Raji (cell line): Measurements from ENCODE around the gene NR6A1.

Source experiments
- POLR2A ChIP-seq: IDR thresholded peaks from 2 replicates; pipeline ENCODE4 v1.6.1; 2011; ENCODE audit warnings: low read depth, low read length, control low read depth; ENCODE audit not compliant: insufficient read depth

Gene NR6A1

GRCh38 chr9:124495126-124496074 lies 275.7 kb downstream of the NR6A1 start:
- no peak for TF ChIP-seq POLR2A

GRCh38 chr9:124493794-124494479 lies 277.2 kb downstream of the NR6A1 start:
- no peak for TF ChIP-seq POLR2A

- no peak for TF ChIP-seq POLR2A
Observed at GRCh38 chr9:124493218-124493617, 277.9 kb downstream of the NR6A1 start.

- TF ChIP-seq POLR2A, result no peak
Observed at GRCh38 chr9:124492818-124493217, 278.3 kb downstream of the NR6A1 start.

- TF ChIP-seq POLR2A, result no peak
Observed at GRCh38 chr9:124491049-124491975, 279.8 kb downstream of the NR6A1 start.

GRCh38 chr9:124490004-124490403 lies 281.1 kb downstream of the NR6A1 start:
- no peak for TF ChIP-seq POLR2A

- TF ChIP-seq POLR2A, result no peak
Observed at GRCh38 chr9:124489222-124489621, 281.9 kb downstream of the NR6A1 start.

GRCh38 chr9:124488641-124489210 lies 282.4 kb downstream of the NR6A1 start:
- no peak for TF ChIP-seq POLR2A

GRCh38 chr9:124487260-124488182 lies 283.6 kb downstream of the NR6A1 start:
- TF ChIP-seq POLR2A, result no peak

- no peak for TF ChIP-seq POLR2A
Observed at GRCh38 chr9:124486778-124487259, 284.3 kb downstream of the NR6A1 start.

GRCh38 chr9:124485936-124486335 lies 285.2 kb downstream of the NR6A1 start:
- no peak for TF ChIP-seq POLR2A

GRCh38 chr9:124485201-124485600 lies 285.9 kb downstream of the NR6A1 start:
- no peak for TF ChIP-seq POLR2A

- no peak for TF ChIP-seq POLR2A
Observed at GRCh38 chr9:124483481-124483880, 287.6 kb downstream of the NR6A1 start.
